SU-DHL-6 (cell line): Measurements from ENCODE around the gene ANKRD13A.

Experiments used
- H2AFZ ChIP-seq: fragments of 200-600 bp; sonication (generic); 2 replicates; pipeline ENCODE4 v1.6.1; 2014; ENCODE audit warnings: low read depth, mild to moderate bottlenecking, moderate library complexity, mixed read lengths, antibody characterized with exemption, low read length; ENCODE audit not compliant: severe bottlenecking
- H3F3A ChIP-seq: fragments of 200-600 bp; shearing (Covaris generic); 2 replicates; pipeline ENCODE4 v1.6.0; 2016; ENCODE audit warnings: antibody characterized with exemption, mild to moderate bottlenecking; ENCODE audit not compliant: insufficient read depth
- H3K27ac ChIP-seq: fragments of 200-600 bp; sonication (generic); 2 replicates; pipeline ENCODE4 v1.5.1; 2016; ENCODE audit warnings: low read depth, mild to moderate bottlenecking, low read length, moderate library complexity, mixed read lengths
- H3K27me3 ChIP-seq: fragments of 200-600 bp; sonication (generic), shearing (Covaris generic); 2 replicates; pipeline ENCODE4 v1.6.0; 2014; ENCODE audit warnings: mild to moderate bottlenecking, low read length
- H3K36me3 ChIP-seq: fragments of 200-600 bp; sonication (generic); 2 replicates; pipeline ENCODE4 v1.6.1; 2014; ENCODE audit warnings: mild to moderate bottlenecking, low read length, mixed read lengths
- H3K4me2 ChIP-seq: fragments of 300-600, 200-600 bp; shearing (Covaris generic), sonication (generic); 2 replicates; pipeline ENCODE4 v1.6.0; 2014; ENCODE audit warnings: low read length, low read depth, mild to moderate bottlenecking; ENCODE audit not compliant: poor library complexity, severe bottlenecking
- H3K4me3 ChIP-seq: fragments of 200-600 bp; sonication (generic); 2 replicates; pipeline ENCODE4 v1.5.1; 2014; ENCODE audit warnings: antibody characterized with exemption, low read length, mild to moderate bottlenecking, mixed read lengths; ENCODE audit not compliant: insufficient read depth, poor library complexity, severe bottlenecking
- H3K79me2 ChIP-seq: fragments of 200-600 bp; sonication (generic); 2 replicates; pipeline ENCODE4 v1.6.1; 2014; ENCODE audit warnings: mild to moderate bottlenecking, low read length, moderate library complexity; ENCODE audit not compliant: insufficient read depth
- H3K9ac ChIP-seq: fragments of 200-600 bp; sonication (generic); 2 replicates; pipeline ENCODE4 v1.7.0; 2014; ENCODE audit warnings: mild to moderate bottlenecking, low read length
- H3K9me2 ChIP-seq: fragments of 200-600 bp; sonication (generic); replicated peaks from 2 replicates; pipeline ENCODE4 v1.6.1; 2014; ENCODE audit warnings: low read length; ENCODE audit not compliant: insufficient read depth
- H3K9me3 ChIP-seq: fragments of 200-600 bp; sonication (generic); 2 replicates; pipeline ENCODE4 v1.6.1; 2014; ENCODE audit warnings: low read length, mixed read lengths; ENCODE audit not compliant: insufficient read depth
- H4K20me1 ChIP-seq: fragments of 200-600 bp; sonication (generic); 2 replicates; pipeline ENCODE4 v1.6.1; 2014; ENCODE audit warnings: low read depth, mild to moderate bottlenecking, antibody characterized with exemption, low read length, moderate library complexity, mixed read lengths
- EZH2phosphoT487 ChIP-seq: fragments of 200-600 bp; sonication (generic), shearing (Covaris generic); conservative IDR thresholded peaks from 2 replicates; pipeline ENCODE4 v1.6.1; 2018; ENCODE audit warnings: mild to moderate bottlenecking, antibody characterized with exemption, low read length, moderate library complexity, mixed read lengths
- TF ChIP-seq, protein P1 (sequence below): fragments of 200-600 bp; sonication (generic); IDR thresholded peaks from one replicate; pipeline ENCODE4 v1.5.1; 2017; ENCODE audit warnings: antibody characterized with exemption, mild to moderate bottlenecking, low read length, moderate library complexity; ENCODE audit not compliant: insufficient read depth, poor library complexity, severe bottlenecking

Gene ANKRD13A

DNA sequence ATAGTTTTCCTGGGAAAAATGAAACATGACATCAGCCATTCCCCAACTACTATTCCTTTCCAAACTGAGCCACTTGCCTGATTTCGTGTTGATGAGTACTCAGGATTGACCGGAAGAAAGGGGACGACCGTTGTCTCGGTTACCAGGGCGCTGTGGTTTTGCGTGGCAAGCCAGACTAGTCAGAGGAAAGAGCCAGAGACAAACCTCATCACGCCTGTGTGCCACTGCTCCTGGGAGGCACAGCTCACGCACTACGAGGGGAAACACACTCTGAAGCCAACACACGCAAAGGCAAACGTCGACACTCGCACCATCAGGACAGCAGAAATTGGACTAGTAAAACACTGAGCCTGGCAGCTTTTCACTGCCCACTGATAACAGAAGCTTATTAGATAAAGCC lies 38.0 kb upstream of the ANKRD13A start:
- no peaks in the 10 kb centered on the region for H3K9me3 ChIP-seq
- no peak overlapping the region for H3K4me3 ChIP-seq
- no peak overlapping the region for H2AFZ ChIP-seq
- no peaks in the 10 kb centered on the region for H3K79me2 ChIP-seq
- H3K27ac ChIP-seq = no peak overlapping the region
- no peaks in the 10 kb centered on the region for H3F3A ChIP-seq
- no peak overlapping the region for H3K4me2 ChIP-seq
- no peak for TF ChIP-seq EZH2phosphoT487
- TF ChIP-seq, protein P1, sequence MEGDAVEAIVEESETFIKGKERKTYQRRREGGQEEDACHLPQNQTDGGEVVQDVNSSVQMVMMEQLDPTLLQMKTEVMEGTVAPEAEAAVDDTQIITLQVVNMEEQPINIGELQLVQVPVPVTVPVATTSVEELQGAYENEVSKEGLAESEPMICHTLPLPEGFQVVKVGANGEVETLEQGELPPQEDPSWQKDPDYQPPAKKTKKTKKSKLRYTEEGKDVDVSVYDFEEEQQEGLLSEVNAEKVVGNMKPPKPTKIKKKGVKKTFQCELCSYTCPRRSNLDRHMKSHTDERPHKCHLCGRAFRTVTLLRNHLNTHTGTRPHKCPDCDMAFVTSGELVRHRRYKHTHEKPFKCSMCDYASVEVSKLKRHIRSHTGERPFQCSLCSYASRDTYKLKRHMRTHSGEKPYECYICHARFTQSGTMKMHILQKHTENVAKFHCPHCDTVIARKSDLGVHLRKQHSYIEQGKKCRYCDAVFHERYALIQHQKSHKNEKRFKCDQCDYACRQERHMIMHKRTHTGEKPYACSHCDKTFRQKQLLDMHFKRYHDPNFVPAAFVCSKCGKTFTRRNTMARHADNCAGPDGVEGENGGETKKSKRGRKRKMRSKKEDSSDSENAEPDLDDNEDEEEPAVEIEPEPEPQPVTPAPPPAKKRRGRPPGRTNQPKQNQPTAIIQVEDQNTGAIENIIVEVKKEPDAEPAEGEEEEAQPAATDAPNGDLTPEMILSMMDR = no peak
- H3K27me3 ChIP-seq = no peaks in the 10 kb centered on the region
- H3K36me3 ChIP-seq = peaks cover 42% of the 10 kb centered on the region
- H3K9me2 ChIP-seq = no peaks in the 10 kb centered on the region
- H4K20me1 ChIP-seq = no peaks in the 10 kb centered on the region
- no peak overlapping the region for H3K9ac ChIP-seq

DNA sequence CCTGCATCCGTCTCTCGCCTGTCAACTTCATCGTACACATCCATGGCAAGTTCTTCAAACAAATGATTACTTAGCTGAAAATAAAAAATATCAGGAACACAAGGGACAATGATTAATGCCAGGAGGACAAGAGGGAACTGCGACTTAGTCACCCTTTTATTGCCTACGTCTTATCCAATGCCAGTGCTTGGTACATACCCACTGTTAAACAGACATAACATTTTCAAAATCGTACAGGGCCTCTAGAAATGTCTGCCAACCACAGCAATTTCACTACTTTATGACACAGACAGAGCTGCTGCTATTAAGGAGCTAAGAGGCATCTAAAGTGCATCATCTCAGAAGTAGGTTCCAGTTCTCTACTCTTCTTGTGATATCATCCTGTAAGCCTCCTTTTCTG lies 37.6 kb upstream of the ANKRD13A start:
- H3K9me2 ChIP-seq = no peaks in the 10 kb centered on the region
- peaks cover 45% of the 10 kb centered on the region for H3K36me3 ChIP-seq
- no peaks in the 10 kb centered on the region for H3K9me3 ChIP-seq
- H3K79me2 ChIP-seq = no peaks in the 10 kb centered on the region
- H4K20me1 ChIP-seq = no peaks in the 10 kb centered on the region
- no peak overlapping the region for H3K4me3 ChIP-seq
- no peaks in the 10 kb centered on the region for H3K27me3 ChIP-seq
- TF ChIP-seq, protein P1 = no peak
- TF ChIP-seq EZH2phosphoT487 = no peak
- H2AFZ ChIP-seq = no peak overlapping the region
- no peak overlapping the region for H3K9ac ChIP-seq
- 0 out of 2 replicates have a peak, but pooled peaks cover 3% of the 10 kb centered on the region for H3F3A ChIP-seq
- no peak overlapping the region for H3K4me2 ChIP-seq
- H3K27ac ChIP-seq = no peak overlapping the region

- no peaks in the 10 kb centered on the region for H4K20me1 ChIP-seq
- H3K36me3 ChIP-seq = peaks cover 53% of the 10 kb centered on the region
- no peaks in the 10 kb centered on the region for H3K27me3 ChIP-seq
- no peak overlapping the region for H3K9ac ChIP-seq
- no peak overlapping the region for H3K27ac ChIP-seq
- H3K9me3 ChIP-seq = no peaks in the 10 kb centered on the region
- no peak overlapping the region for H3K4me2 ChIP-seq
- no peaks in the 10 kb centered on the region for H3K9me2 ChIP-seq
- H3F3A ChIP-seq = 0 out of 2 replicates have a peak, but pooled peaks cover 6% of the 10 kb centered on the region
- TF ChIP-seq EZH2phosphoT487 = no peak
- TF ChIP-seq, protein P1 = no peak
- no peaks in the 10 kb centered on the region for H3K79me2 ChIP-seq
- H3K4me3 ChIP-seq = no peak overlapping the region
- no peak overlapping the region for H2AFZ ChIP-seq
Measured at GRCh38 chr12:109962398-109962797, 36.8 kb upstream of the ANKRD13A start.
